ENCODE results near the gene BRIP1. TPM values are rescaled to one million over a fixed set of nuclear protein-coding genes. Genes with fewer than 3 reads are reported as not detected.

BRIP1 gene
- polyA plus RNA-seq, 2 donors, result 1.4 to 1.7 TPM

DNA sequence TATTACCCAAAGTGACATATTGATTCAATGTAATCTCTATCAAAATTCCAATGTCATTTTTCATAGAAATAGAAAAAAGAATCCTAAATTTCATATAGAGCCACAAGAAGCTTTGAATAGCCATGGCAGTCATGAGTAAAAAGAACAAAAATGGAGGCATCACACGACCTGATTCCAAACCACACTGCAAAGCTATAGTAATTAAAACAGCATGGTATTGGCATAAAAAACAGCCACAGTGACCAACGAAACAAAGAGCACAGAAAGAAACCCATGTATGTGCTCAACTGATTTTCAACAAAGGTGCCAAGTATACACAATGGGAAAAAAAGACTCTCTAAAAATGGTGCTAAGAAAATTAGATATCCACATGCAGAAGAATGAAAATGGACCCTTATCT is 101.5 kb downstream of the BRIP1 start:
- Histone ChIP-seq H3K4me3 (ENCODE audit: low read depth in 1 of 2, low read length in 2 of 2) (no peak overlapping the region), H3K4me1 (ENCODE audit: control insufficient read depth in 2 of 2, insufficient read depth in 2 of 2, low read length in 1 of 2) (no peaks in the 10 kb centered on the region), H3K27ac (ENCODE audit: low read depth in 2 of 2, low read length in 1 of 2) (no peak overlapping the region), H3K36me3 (ENCODE audit: control insufficient read depth in 2 of 2, insufficient read depth in 2 of 2, low read length in 1 of 2) (no peaks in the 10 kb centered on the region), H3K9me3 (ENCODE audit: control insufficient read depth in 2 of 2, insufficient read depth in 1 of 2, low read depth in 1 of 2, low read length in 1 of 2) (no peaks in the 10 kb centered on the region), H3K27me3 (ENCODE audit: control insufficient read depth in 1 of 2, insufficient read depth in 2 of 2, low read length in 2 of 2) (no peaks in the 10 kb centered on the region)
- WGBS, 2 donors, result 92 to 94% methylated on average over 2 of the region's 2 CpGs

DNA sequence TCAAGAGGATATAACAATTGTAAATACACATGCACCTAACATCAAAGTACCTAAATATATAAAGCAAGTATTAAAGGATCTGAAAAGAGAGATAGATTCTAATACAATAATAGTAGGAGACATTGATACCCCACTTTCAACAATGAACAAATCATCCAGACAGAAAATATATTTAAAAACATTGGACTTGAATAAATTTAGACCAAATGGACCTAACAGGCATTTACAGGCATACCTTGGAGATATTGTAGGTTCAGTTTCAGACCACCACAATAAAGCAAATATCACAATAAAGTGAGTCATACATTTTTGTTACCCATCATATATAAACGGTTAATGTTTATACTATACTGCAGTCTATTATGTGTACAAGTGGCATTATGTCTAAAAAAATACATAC is 104.0 kb downstream of the BRIP1 start:
- Histone ChIP-seq H3K9me3 (ENCODE audit: control insufficient read depth in 2 of 2, insufficient read depth in 1 of 2, low read depth in 1 of 2, low read length in 1 of 2) (no peaks in the 10 kb centered on the region), H3K4me3 (ENCODE audit: low read depth in 1 of 2, low read length in 2 of 2) (no peak overlapping the region), H3K27me3 (ENCODE audit: control insufficient read depth in 1 of 2, insufficient read depth in 2 of 2, low read length in 2 of 2) (no peaks in the 10 kb centered on the region), H3K27ac (ENCODE audit: low read depth in 2 of 2, low read length in 1 of 2) (no peak overlapping the region), H3K36me3 (ENCODE audit: control insufficient read depth in 2 of 2, insufficient read depth in 2 of 2, low read length in 1 of 2) (no peaks in the 10 kb centered on the region), H3K4me1 (ENCODE audit: control insufficient read depth in 2 of 2, insufficient read depth in 2 of 2, low read length in 1 of 2) (no peaks in the 10 kb centered on the region)
- WGBS, 2 donors, result 93 to 94% methylated on average over 1 of the region's 1 CpG

DNA sequence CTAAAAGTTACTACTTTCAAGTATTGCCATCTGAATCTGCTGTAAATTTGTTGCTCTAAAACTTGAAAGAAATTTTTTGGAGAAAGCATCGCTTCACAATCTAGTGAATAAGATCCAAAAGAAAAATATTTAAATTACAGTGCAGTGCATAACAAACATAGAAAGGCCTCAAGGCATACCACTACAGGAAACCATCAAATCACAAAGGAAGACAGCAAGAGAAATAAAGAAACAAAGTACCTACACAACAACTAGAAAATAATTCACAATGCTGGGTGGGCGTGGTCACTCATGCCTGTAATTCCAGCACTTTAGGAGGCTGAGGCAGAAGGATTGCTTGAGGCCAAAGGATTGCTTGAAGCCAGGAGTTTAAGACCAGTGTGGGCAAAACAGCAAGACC is 104.9 kb downstream of the BRIP1 start:
- 92 to 96% methylated on average over 2 of the region's 2 CpGs for WGBS, 2 donors

DNA sequence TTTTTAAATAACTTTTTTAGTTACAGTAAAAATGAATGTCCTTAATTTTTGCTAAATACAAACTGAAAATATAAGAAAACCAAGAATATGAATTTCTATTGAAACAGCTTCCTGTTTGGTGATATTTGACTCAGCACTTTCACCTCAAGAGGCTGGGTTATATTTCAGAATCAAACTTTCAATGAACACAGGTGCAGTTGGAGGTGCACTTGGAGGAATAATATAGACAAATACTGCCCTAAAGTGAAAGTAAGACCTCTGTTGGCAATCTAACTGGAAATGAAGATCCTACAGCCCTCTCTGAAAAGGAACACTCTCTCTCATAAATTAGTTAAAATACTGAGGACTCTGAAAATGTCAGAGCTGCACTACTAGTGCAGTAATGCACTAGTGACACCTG is 106.2 kb downstream of the BRIP1 start:
- H3K27me3 ChIP-seq (ENCODE audit: control insufficient read depth in 1 of 2, insufficient read depth in 2 of 2, low read length in 2 of 2), result no peaks in the 10 kb centered on the region
- no peaks in the 10 kb centered on the region for H3K9me3 ChIP-seq (ENCODE audit: control insufficient read depth in 2 of 2, insufficient read depth in 1 of 2, low read depth in 1 of 2, low read length in 1 of 2)
- H3K27ac ChIP-seq (ENCODE audit: low read depth in 2 of 2, low read length in 1 of 2), result no peak overlapping the region
- no peak overlapping the region for H3K4me3 ChIP-seq (ENCODE audit: low read depth in 1 of 2, low read length in 2 of 2)
- H3K36me3 ChIP-seq (ENCODE audit: control insufficient read depth in 2 of 2, insufficient read depth in 2 of 2, low read length in 1 of 2), result no peaks in the 10 kb centered on the region
- no peaks in the 10 kb centered on the region for H3K4me1 ChIP-seq (ENCODE audit: control insufficient read depth in 2 of 2, insufficient read depth in 2 of 2, low read length in 1 of 2)

More for the DNA sequence above, 104.9 kb downstream of the BRIP1 start:
- no peaks in the 10 kb centered on the region for H3K27me3 ChIP-seq (ENCODE audit: control insufficient read depth in 1 of 2, insufficient read depth in 2 of 2, low read length in 2 of 2)
- no peaks in the 10 kb centered on the region for H3K9me3 ChIP-seq (ENCODE audit: control insufficient read depth in 2 of 2, insufficient read depth in 1 of 2, low read depth in 1 of 2, low read length in 1 of 2)
- no peak overlapping the region for H3K27ac ChIP-seq (ENCODE audit: low read depth in 2 of 2, low read length in 1 of 2)
- H3K4me3 ChIP-seq (ENCODE audit: low read depth in 1 of 2, low read length in 2 of 2), result no peak overlapping the region
- no peaks in the 10 kb centered on the region for H3K4me1 ChIP-seq (ENCODE audit: control insufficient read depth in 2 of 2, insufficient read depth in 2 of 2, low read length in 1 of 2)
- no peaks in the 10 kb centered on the region for H3K36me3 ChIP-seq (ENCODE audit: control insufficient read depth in 2 of 2, insufficient read depth in 2 of 2, low read length in 1 of 2)

DNA sequence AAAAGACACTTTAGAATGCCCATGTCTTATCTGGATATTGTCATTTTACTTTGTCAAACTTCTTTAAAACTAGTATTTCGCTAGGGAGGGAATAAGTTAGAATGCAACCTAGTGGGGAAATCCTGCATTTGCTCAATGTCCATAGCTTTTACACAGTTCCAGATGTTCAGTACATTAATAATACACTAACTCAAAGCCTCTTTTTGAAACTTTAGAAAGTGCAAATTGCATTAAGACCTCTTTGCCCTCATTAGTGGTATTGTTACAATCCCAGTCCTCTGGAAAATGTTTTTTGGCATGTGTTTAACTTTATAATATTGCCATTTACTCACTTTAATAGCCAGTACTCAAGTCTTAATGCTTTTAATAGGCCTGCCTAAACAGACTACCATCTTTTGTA is 106.8 kb downstream of the BRIP1 start:
- Histone ChIP-seq H3K9me3 (ENCODE audit: control insufficient read depth in 2 of 2, insufficient read depth in 1 of 2, low read depth in 1 of 2, low read length in 1 of 2) (no peaks in the 10 kb centered on the region), H3K27me3 (ENCODE audit: control insufficient read depth in 1 of 2, insufficient read depth in 2 of 2, low read length in 2 of 2) (no peaks in the 10 kb centered on the region), H3K36me3 (ENCODE audit: control insufficient read depth in 2 of 2, insufficient read depth in 2 of 2, low read length in 1 of 2) (no peaks in the 10 kb centered on the region), H3K4me1 (ENCODE audit: control insufficient read depth in 2 of 2, insufficient read depth in 2 of 2, low read length in 1 of 2) (no peaks in the 10 kb centered on the region), H3K4me3 (ENCODE audit: low read depth in 1 of 2, low read length in 2 of 2) (no peak overlapping the region), H3K27ac (ENCODE audit: low read depth in 2 of 2, low read length in 1 of 2) (no peak overlapping the region)
- WGBS, 2 donors, result 89 to 91% methylated on average over 1 of the region's 1 CpG

DNA sequence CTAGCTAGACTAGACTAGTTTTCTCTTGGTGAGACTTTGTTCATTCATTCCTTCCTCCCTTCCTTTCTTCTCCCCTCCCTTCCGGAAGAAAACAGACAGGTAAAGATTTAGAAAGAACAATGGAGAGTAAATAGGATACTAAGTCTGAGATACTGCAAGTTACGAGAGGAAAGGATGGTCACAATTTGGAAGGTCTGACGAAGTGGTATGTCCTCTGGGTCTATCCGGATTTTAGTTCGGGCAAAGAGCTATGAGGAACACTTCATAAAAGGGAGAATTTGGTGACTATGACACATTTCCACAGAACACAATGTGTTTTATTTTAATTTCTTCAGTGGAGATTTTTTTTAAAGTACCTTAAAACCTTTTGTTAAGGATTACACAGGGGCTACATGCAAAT is 107.7 kb downstream of the BRIP1 start:
- Histone ChIP-seq H3K4me3 (ENCODE audit: low read depth in 1 of 2, low read length in 2 of 2) (no peak overlapping the region), H3K27ac (ENCODE audit: low read depth in 2 of 2, low read length in 1 of 2) (no peak overlapping the region), H3K4me1 (ENCODE audit: control insufficient read depth in 2 of 2, insufficient read depth in 2 of 2, low read length in 1 of 2) (no peaks in the 10 kb centered on the region), H3K36me3 (ENCODE audit: control insufficient read depth in 2 of 2, insufficient read depth in 2 of 2, low read length in 1 of 2) (no peaks in the 10 kb centered on the region), H3K9me3 (ENCODE audit: control insufficient read depth in 2 of 2, insufficient read depth in 1 of 2, low read depth in 1 of 2, low read length in 1 of 2) (no peaks in the 10 kb centered on the region), H3K27me3 (ENCODE audit: control insufficient read depth in 1 of 2, insufficient read depth in 2 of 2, low read length in 2 of 2) (no peaks in the 10 kb centered on the region)
- WGBS, 2 donors, result 95 to 97% methylated on average over 5 of the region's 5 CpGs

DNA sequence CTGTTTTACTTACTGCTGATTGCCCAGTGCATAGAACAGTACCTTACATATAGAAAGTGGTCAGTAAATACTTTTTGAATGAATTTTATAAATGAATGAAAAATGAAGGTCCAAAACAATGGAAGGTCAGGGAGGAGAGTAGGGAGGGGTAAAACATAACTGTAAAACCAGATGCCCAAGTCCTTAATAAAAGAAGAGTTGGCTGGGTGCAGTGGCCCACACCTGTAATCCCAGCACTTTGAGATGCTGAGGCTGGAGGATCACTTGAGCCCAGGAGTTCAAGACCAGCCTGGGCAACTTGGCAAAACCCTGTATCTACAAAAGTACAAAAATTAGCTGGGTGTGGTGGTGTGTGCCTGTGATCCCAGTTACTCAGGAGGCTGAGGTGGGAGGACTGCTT is 108.2 kb downstream of the BRIP1 start:
- H3K27me3 ChIP-seq (ENCODE audit: control insufficient read depth in 1 of 2, insufficient read depth in 2 of 2, low read length in 2 of 2), result no peaks in the 10 kb centered on the region
- H3K4me3 ChIP-seq (ENCODE audit: low read depth in 1 of 2, low read length in 2 of 2), result no peak overlapping the region
- no peak overlapping the region for H3K27ac ChIP-seq (ENCODE audit: low read depth in 2 of 2, low read length in 1 of 2)

DNA sequence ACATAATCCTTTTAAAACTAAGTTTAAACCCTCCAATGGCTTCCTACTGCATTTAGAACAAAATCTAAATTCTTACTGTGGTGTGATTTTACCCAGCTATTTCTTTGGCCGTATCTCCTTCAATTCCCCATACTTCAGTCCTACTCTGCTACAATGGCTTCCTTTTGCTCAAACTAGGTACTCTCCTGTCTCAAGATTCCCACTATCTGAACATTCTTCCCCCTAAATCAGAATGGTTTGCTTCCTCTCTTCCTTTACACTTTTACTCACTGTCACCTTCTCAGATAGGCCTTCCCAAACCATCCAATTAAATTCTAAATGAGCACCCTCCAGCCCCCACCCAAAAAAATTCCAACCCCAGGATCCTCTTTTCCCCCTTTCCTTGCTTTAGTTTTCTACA is 109.2 kb downstream of the BRIP1 start:
- Histone ChIP-seq H3K27me3 (ENCODE audit: control insufficient read depth in 1 of 2, insufficient read depth in 2 of 2, low read length in 2 of 2) (no peaks in the 10 kb centered on the region), H3K4me3 (ENCODE audit: low read depth in 1 of 2, low read length in 2 of 2) (no peak overlapping the region), H3K36me3 (ENCODE audit: control insufficient read depth in 2 of 2, insufficient read depth in 2 of 2, low read length in 1 of 2) (no peaks in the 10 kb centered on the region), H3K27ac (ENCODE audit: low read depth in 2 of 2, low read length in 1 of 2) (no peak overlapping the region), H3K4me1 (ENCODE audit: control insufficient read depth in 2 of 2, insufficient read depth in 2 of 2, low read length in 1 of 2) (no peaks in the 10 kb centered on the region), H3K9me3 (ENCODE audit: control insufficient read depth in 2 of 2, insufficient read depth in 1 of 2, low read depth in 1 of 2, low read length in 1 of 2) (no peaks in the 10 kb centered on the region)
- 97 to 98% methylated on average over 1 of the region's 1 CpG for WGBS, 2 donors

More for the DNA sequence above, 108.2 kb downstream of the BRIP1 start:
- Histone ChIP-seq H3K9me3 (ENCODE audit: control insufficient read depth in 2 of 2, insufficient read depth in 1 of 2, low read depth in 1 of 2, low read length in 1 of 2) (no peaks in the 10 kb centered on the region), H3K36me3 (ENCODE audit: control insufficient read depth in 2 of 2, insufficient read depth in 2 of 2, low read length in 1 of 2) (no peaks in the 10 kb centered on the region), H3K4me1 (ENCODE audit: control insufficient read depth in 2 of 2, insufficient read depth in 2 of 2, low read length in 1 of 2) (no peaks in the 10 kb centered on the region)

DNA sequence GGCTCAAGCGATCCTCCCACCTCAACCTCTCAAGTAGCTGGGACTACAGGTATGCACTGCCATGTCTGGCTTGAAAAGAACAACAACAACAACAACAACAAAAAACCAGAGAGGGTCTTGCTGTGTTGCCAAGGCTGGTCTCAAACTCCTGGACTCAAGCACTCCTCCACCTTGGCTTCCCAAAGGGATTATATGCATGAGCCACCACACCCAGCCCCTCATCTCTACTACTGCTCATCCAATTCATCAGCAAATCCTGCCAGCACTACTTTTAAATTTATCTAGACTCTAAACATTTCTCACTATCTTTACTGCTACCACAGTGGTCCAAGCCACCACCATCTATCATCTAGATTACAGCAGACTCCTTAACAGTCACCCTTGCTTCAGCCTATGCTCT is 109.6 kb downstream of the BRIP1 start:
- no peaks in the 10 kb centered on the region for H3K4me1 ChIP-seq (ENCODE audit: control insufficient read depth in 2 of 2, insufficient read depth in 2 of 2, low read length in 1 of 2)
- H3K4me3 ChIP-seq (ENCODE audit: low read depth in 1 of 2, low read length in 2 of 2), result no peak overlapping the region
- H3K9me3 ChIP-seq (ENCODE audit: control insufficient read depth in 2 of 2, insufficient read depth in 1 of 2, low read depth in 1 of 2, low read length in 1 of 2), result no peaks in the 10 kb centered on the region
- no peak overlapping the region for H3K27ac ChIP-seq (ENCODE audit: low read depth in 2 of 2, low read length in 1 of 2)
- no peaks in the 10 kb centered on the region for H3K36me3 ChIP-seq (ENCODE audit: control insufficient read depth in 2 of 2, insufficient read depth in 2 of 2, low read length in 1 of 2)
- H3K27me3 ChIP-seq (ENCODE audit: control insufficient read depth in 1 of 2, insufficient read depth in 2 of 2, low read length in 2 of 2), result no peaks in the 10 kb centered on the region
- 89 to 98% methylated on average over 1 of the region's 1 CpG for WGBS, 2 donors

DNA sequence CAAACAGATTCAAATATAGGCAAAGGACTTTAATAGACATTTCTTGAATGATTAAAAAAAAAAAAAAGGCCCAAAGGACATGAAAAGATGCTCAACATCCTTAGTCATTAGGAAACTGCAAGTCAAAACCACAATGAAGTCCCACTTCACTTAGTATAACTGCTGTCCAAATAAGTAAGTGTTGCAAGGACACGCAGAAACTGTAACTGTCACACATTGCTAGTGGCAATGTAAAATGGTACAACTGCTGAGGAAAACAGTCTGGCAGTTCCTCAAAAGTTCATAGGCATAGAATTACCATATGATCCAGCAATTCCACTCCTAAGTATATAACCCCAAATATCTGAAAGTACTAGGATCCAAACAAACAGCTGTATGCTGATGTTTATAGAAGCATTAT is 112.7 kb downstream of the BRIP1 start:
- no peak overlapping the region for H3K4me3 ChIP-seq (ENCODE audit: low read depth in 1 of 2, low read length in 2 of 2)

More for the DNA sequence above, 112.7 kb downstream of the BRIP1 start:
- WGBS, 2 donors, result 75 to 81% methylated on average over 1 of the region's 1 CpG
- no peaks in the 10 kb centered on the region for H3K36me3 ChIP-seq (ENCODE audit: control insufficient read depth in 2 of 2, insufficient read depth in 2 of 2, low read length in 1 of 2)
- no peaks in the 10 kb centered on the region for H3K4me1 ChIP-seq (ENCODE audit: control insufficient read depth in 2 of 2, insufficient read depth in 2 of 2, low read length in 1 of 2)
- no peak overlapping the region for H3K27ac ChIP-seq (ENCODE audit: low read depth in 2 of 2, low read length in 1 of 2)
- no peaks in the 10 kb centered on the region for H3K9me3 ChIP-seq (ENCODE audit: control insufficient read depth in 2 of 2, insufficient read depth in 1 of 2, low read depth in 1 of 2, low read length in 1 of 2)
- no peaks in the 10 kb centered on the region for H3K27me3 ChIP-seq (ENCODE audit: control insufficient read depth in 1 of 2, insufficient read depth in 2 of 2, low read length in 2 of 2)
